HCT116 (cell line): ENCODE measurements around the gene CETP. TPM values are rescaled to one million over a fixed set of nuclear protein-coding genes. Genes with fewer than 3 reads are reported as not detected.

Experiments used
- ATAC-seq: fragments of 200-7000 bp; cut with Tn5 transposase; 2 replicates; pipeline ENCODE4 v1.9.1; 2020; ENCODE audit warnings: mild to moderate bottlenecking, moderate library complexity
- BruUV-seq: library from RNA; stranded (reverse); fragments of 400-500 nt; replicated peaks from 2 replicates; lab custom pipeline; 2021; lab: Mats Ljungman, UMichigan
- CTCF ChIA-PET: fragments of 300-600 bp; sonication (Branson Sonifier 250); formaldehyde crosslinking; loops from one replicate; lab custom pipeline; 2021; ENCODE audit warnings: antibody characterized with exemption; lab: Charles Lee
- POLR2A ChIA-PET: fragments of 300-600, 350-600 bp; sonication (Branson Sonifier 250); formaldehyde crosslinking; loops from one replicate; lab custom pipeline; 2021; ENCODE audit warnings: antibody characterized with exemption; lab: Charles Lee
- RAD21 ChIA-PET, 2 experiments: fragments of 300-600 bp; sonication (Branson Sonifier 250); formaldehyde crosslinking; loops; one replicate each; lab custom pipeline; 2023; ENCODE audit warnings: low total read pairs in 2 of 2; ENCODE audit not compliant: uncharacterized antibody in 2 of 2, unreplicated experiment in 2 of 2, low non-redundant PET in 1 of 2; lab: Charles Lee
- DNase-seq: peaks from one replicate; pipeline ENCODE4 v3.0.0-alpha.2; 2010; ENCODE audit warnings: low read depth, low spot score
- H2AFZ ChIP-seq: fragments of 200-600 bp; shearing (Covaris generic), sonication (generic); 2 replicates; pipeline ENCODE4 v1.6.1; 2017; ENCODE audit warnings: low read depth, mixed run types, mixed read lengths, antibody characterized with exemption, low read length; ENCODE audit not compliant: poor library complexity, severe bottlenecking
- H3K27ac ChIP-seq: 2 replicates; pipeline ENCODE4 v1.5.1; 2012; ENCODE audit warnings: low read depth, low read length
- H3K27me3 ChIP-seq: fragments of 200-600 bp; sonication (generic); 2 replicates; pipeline ENCODE4 v1.6.1; 2016; ENCODE audit warnings: mixed run types, low read length, mixed read lengths; ENCODE audit not compliant: insufficient read depth
- H3K36me3 ChIP-seq, 2 experiments: fragments of 200-500 bp in 1 of 2; fragments of 200-600 bp in 1 of 2; sonication (Bioruptor generic) in 1 of 2; sonication (generic) in 1 of 2; 2 replicates each; pipeline versions ENCODE4 v1.5.1 to v1.6.1; 2014 to 2016; ENCODE audit warnings: low read length in 2 of 2, inconsistent platforms in 1 of 2, mixed read lengths in 1 of 2, mixed run types in 1 of 2; ENCODE audit not compliant: insufficient read depth in 2 of 2, control insufficient read depth in 1 of 2
- H3K4me1 ChIP-seq, 2 experiments: fragments of 200-600 bp in 1 of 2; sonication (generic) in 1 of 2; 2 replicates each; pipeline versions ENCODE4 v1.5.1 to v1.6.1; 2012 to 2017; ENCODE audit warnings: low read length in 2 of 2, inconsistent platforms in 1 of 2, mild to moderate bottlenecking in 1 of 2, mixed read lengths in 1 of 2, mixed run types in 1 of 2, moderate library complexity in 1 of 2; ENCODE audit not compliant: insufficient read depth in 2 of 2, control insufficient read depth in 1 of 2
- H3K4me2 ChIP-seq: fragments of 200-600 bp; sonication (generic); 2 replicates; pipeline ENCODE4 v1.6.1; 2017; ENCODE audit warnings: mixed run types, low read length, mixed read lengths
- H3K4me3 ChIP-seq, 2 experiments: fragments of 200-600 bp in 1 of 2; sonication (generic) in 1 of 2; replicated peaks in 1 of 2; 2 replicates each; pipeline ENCODE4 v1.5.1; 2011 to 2016; ENCODE audit warnings: low read length in 2 of 2, control low read depth in 1 of 2, low read depth in 1 of 2, mild to moderate bottlenecking in 1 of 2, mixed read lengths in 1 of 2, mixed run types in 1 of 2
- H3K79me2 ChIP-seq: fragments of 200-600 bp; sonication (generic); 2 replicates; pipeline ENCODE4 v1.6.1; 2017; ENCODE audit warnings: mild to moderate bottlenecking, mixed run types, low read length, moderate library complexity, mixed read lengths; ENCODE audit not compliant: insufficient read depth
- H3K9ac ChIP-seq: fragments of 200-600 bp; sonication (generic); 2 replicates; pipeline ENCODE4 v1.6.1; 2016; ENCODE audit warnings: low read length, mixed read lengths
- H3K9me2 ChIP-seq: fragments of 200-600 bp; sonication (generic), shearing (Covaris generic); 2 replicates; pipeline ENCODE4 v1.6.1; 2017; ENCODE audit warnings: mixed run types, mild to moderate bottlenecking, moderate library complexity; ENCODE audit not compliant: insufficient read depth
- H3K9me3 ChIP-seq, 2 experiments: fragments of 200-500 bp in 1 of 2; fragments of 200-600 bp in 1 of 2; sonication (Bioruptor generic) in 1 of 2; sonication (generic) in 1 of 2; 2 replicates each; pipeline ENCODE4 v1.6.1; 2014 to 2017; ENCODE audit warnings: low read length in 2 of 2, mixed read lengths in 2 of 2, inconsistent platforms in 1 of 2, low read depth in 1 of 2, mild to moderate bottlenecking in 1 of 2, mixed run types in 1 of 2, moderate library complexity in 1 of 2; ENCODE audit not compliant: control insufficient read depth in 1 of 2, insufficient read depth in 1 of 2
- H4K20me1 ChIP-seq: fragments of 200-600 bp; sonication (generic), shearing (Covaris generic); 2 replicates; pipeline ENCODE4 v1.6.1; 2017; ENCODE audit warnings: mixed run types, mild to moderate bottlenecking, moderate library complexity; ENCODE audit not compliant: insufficient read depth
- CBX3 ChIP-seq: IDR thresholded peaks from 2 replicates; pipeline ENCODE4 v1.6.1; 2012; ENCODE audit warnings: low read depth
- CEBPB ChIP-seq: IDR thresholded peaks from 2 replicates; pipeline ENCODE4 v1.6.1; 2012; ENCODE audit warnings: low read depth
- EGR1 ChIP-seq: IDR thresholded peaks from 2 replicates; pipeline ENCODE4 v1.6.1; 2012; ENCODE audit warnings: low read depth
- ELF1 ChIP-seq: IDR thresholded peaks from 2 replicates; pipeline ENCODE4 v1.6.1; 2012; ENCODE audit warnings: low read depth, borderline replicate concordance
- EZH2 ChIP-seq: fragments of 200-600 bp; sonication (generic); IDR thresholded peaks from 2 replicates; pipeline ENCODE4 v1.6.1; 2017; ENCODE audit warnings: antibody characterized with exemption, mixed run types
- EZH2phosphoT487 ChIP-seq: fragments of 200-600 bp; IDR thresholded peaks from 2 replicates; pipeline ENCODE4 v1.6.1; 2018; ENCODE audit warnings: antibody characterized with exemption, borderline replicate concordance
- JUND ChIP-seq: IDR thresholded peaks from 2 replicates; pipeline ENCODE4 v1.6.1; 2012
- RAD21 ChIP-seq: IDR thresholded peaks from 2 replicates; pipeline ENCODE4 v1.6.1; 2012; ENCODE audit warnings: low read depth, mild to moderate bottlenecking
- TCF7L2 ChIP-seq: IDR thresholded peaks from 2 replicates; pipeline ENCODE4 v1.7.0; 2011; ENCODE audit warnings: borderline replicate concordance, inconsistent platforms; ENCODE audit not compliant: insufficient read depth, insufficient read length; ENCODE audit errors: extremely low read depth
- YY1 ChIP-seq: IDR thresholded peaks from 2 replicates; pipeline ENCODE4 v1.6.1; 2011; ENCODE audit warnings: low read length, low read depth, moderate library complexity, mild to moderate bottlenecking; ENCODE audit not compliant: insufficient replicate concordance; ENCODE audit errors: extremely low read depth
- ZFX ChIP-seq: fragments of 450-650 bp; IDR thresholded peaks from 2 replicates; pipeline ENCODE4 v1.6.1; 2017
- intact Hi-C: fragments of 100-400 bp; cut with micrococcal nuclease; formaldehyde crosslinking; loops from 2 replicates; pipeline ENCODE4 v1.10.0; 2022
- total RNA-seq: library from RNA; stranded (reverse); gene quantifications from one replicate; pipeline ENCODE4 v1.2.1, GENCODE V29; 2021; ENCODE audit not compliant: unreplicated experiment
- TF ChIP-seq, protein P1 (sequence below): IDR thresholded peaks from 2 replicates; pipeline ENCODE4 v1.6.1; 2012; ENCODE audit warnings: low read depth

Gene CETP
- total RNA-seq, 1 experiment from 2014 or later: not detected

DNA sequence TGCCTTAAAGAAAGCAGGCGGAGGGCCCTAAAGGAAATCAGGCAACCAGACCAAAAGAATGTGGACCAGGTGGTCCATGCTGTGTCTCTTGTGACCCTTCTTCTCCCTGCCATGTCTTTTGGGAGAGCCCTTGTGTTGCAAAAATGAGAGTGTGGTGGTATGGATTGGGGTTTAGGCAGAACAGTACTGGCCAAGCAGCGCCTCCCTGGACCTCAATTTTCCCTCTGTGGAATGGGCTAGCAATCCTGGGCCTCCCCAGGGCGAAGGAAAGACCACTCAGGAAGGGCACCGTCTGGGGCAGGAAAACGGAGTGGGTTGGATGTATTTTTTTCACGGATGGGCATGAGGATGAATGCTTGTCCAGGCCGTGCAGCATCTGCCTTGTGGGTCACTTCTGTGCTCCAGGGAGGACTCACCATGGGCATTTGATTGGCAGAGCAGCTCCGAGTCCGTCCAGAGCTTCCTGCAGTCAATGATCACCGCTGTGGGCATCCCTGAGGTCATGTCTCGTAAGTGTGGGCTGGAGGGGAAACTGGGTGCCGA lies 20.1 kb downstream of the CETP start:
- DNase-seq (no peak), ATAC-seq (no peak)
- peaks cover 22 to 32% of the 10 kb centered on the region in 2 experiments for H3K4me1 ChIP-seq
- no peaks in the 10 kb centered on the region for H4K20me1 ChIP-seq
- no peak overlapping the region for H3K4me3 ChIP-seq
- BruUV-seq: no TSS peak
- no peak overlapping the region for H3K4me2 ChIP-seq
- H3K36me3 ChIP-seq: no peaks in the 10 kb centered on the region
- ChIA-PET POLR2A (no interaction called here), RAD21 (no interaction called here), CTCF (no interaction called here)
- H3K9ac ChIP-seq: no peak overlapping the region
- no peaks in the 10 kb centered on the region for H3K9me3 ChIP-seq
- no peaks in the 10 kb centered on the region for H3K27me3 ChIP-seq
- no peak overlapping the region for H3K27ac ChIP-seq
- intact Hi-C loops: no loop called here
- H3K79me2 ChIP-seq: no peaks in the 10 kb centered on the region
- no peak overlapping the region for H2AFZ ChIP-seq
- no peaks in the 10 kb centered on the region for H3K9me2 ChIP-seq
- TF ChIP-seq CBX3 (no peak), TCF7L2 (no peak), EGR1 (no peak), ZFX (no peak), EZH2 (no peak), JUND (no peak), CEBPB (no peak), RAD21 (no peak), EZH2phosphoT487 (no peak), YY1 (no peak), ELF1 (no peak)
- TF ChIP-seq, protein P1, sequence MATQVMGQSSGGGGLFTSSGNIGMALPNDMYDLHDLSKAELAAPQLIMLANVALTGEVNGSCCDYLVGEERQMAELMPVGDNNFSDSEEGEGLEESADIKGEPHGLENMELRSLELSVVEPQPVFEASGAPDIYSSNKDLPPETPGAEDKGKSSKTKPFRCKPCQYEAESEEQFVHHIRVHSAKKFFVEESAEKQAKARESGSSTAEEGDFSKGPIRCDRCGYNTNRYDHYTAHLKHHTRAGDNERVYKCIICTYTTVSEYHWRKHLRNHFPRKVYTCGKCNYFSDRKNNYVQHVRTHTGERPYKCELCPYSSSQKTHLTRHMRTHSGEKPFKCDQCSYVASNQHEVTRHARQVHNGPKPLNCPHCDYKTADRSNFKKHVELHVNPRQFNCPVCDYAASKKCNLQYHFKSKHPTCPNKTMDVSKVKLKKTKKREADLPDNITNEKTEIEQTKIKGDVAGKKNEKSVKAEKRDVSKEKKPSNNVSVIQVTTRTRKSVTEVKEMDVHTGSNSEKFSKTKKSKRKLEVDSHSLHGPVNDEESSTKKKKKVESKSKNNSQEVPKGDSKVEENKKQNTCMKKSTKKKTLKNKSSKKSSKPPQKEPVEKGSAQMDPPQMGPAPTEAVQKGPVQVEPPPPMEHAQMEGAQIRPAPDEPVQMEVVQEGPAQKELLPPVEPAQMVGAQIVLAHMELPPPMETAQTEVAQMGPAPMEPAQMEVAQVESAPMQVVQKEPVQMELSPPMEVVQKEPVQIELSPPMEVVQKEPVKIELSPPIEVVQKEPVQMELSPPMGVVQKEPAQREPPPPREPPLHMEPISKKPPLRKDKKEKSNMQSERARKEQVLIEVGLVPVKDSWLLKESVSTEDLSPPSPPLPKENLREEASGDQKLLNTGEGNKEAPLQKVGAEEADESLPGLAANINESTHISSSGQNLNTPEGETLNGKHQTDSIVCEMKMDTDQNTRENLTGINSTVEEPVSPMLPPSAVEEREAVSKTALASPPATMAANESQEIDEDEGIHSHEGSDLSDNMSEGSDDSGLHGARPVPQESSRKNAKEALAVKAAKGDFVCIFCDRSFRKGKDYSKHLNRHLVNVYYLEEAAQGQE: no peak
